Neural progenitor cell (in vitro differentiated cells): ENCODE data around the gene PLEKHA7.

ENCODE experiments used
- CTCF ChIP-seq: fragments of 200-600 bp; sonication (generic); IDR thresholded peaks from 2 replicates; pipeline ENCODE4 v1.5.1; 2017; ENCODE audit warnings: antibody characterized with exemption, mild to moderate bottlenecking
- EZH2 ChIP-seq: fragments of 200-600 bp; sonication (generic); IDR thresholded peaks from 2 replicates; pipeline ENCODE4 v1.6.1; 2017; ENCODE audit warnings: antibody characterized with exemption, mild to moderate bottlenecking, moderate library complexity
- EZH2phosphoT487 ChIP-seq: fragments of 200-600 bp; sonication (generic); IDR thresholded peaks from 2 replicates; pipeline ENCODE4 v1.6.1; 2017; ENCODE audit warnings: antibody characterized with exemption

GRCh38 chr11:17004486-17005148 is 9.6 kb downstream of the PLEKHA7 start:
- no peak for TF ChIP-seq EZH2phosphoT487
- TF ChIP-seq CTCF, result no peak
- no peak for TF ChIP-seq EZH2
